SJSA1 (cell line): Measurements from ENCODE around the gene POFUT2. TPM values are rescaled to one million over a fixed set of nuclear protein-coding genes. Genes with fewer than 3 reads are reported as not detected.

Experiments
- DNase-seq, 2 experiments: peaks; one replicate each; pipeline ENCODE4 v3.0.0-alpha.2; 2015 to 2020; ENCODE audit warnings: low spot score in 2 of 2, low read depth in 1 of 2
- H3K27ac ChIP-seq: fragments of 250-450 bp; sonication (Bioruptor Pico); 2 replicates; pipeline ENCODE4 v1.5.1; 2020; ENCODE audit warnings: mild to moderate bottlenecking, moderate library complexity
- H3K27me3 ChIP-seq: fragments of 250-450 bp; sonication (Bioruptor Pico); replicated peaks from 2 replicates; pipeline ENCODE4 v1.5.1; 2020; ENCODE audit warnings: mild to moderate bottlenecking, moderate library complexity
- H3K36me3 ChIP-seq: fragments of 250-450 bp; sonication (Bioruptor Pico); 2 replicates; pipeline ENCODE4 v1.5.1; 2020; ENCODE audit warnings: mild to moderate bottlenecking
- H3K4me1 ChIP-seq: fragments of 250-450 bp; sonication (Bioruptor Pico); replicated peaks from 2 replicates; pipeline ENCODE4 v1.6.1; 2021; ENCODE audit warnings: mild to moderate bottlenecking
- H3K4me3 ChIP-seq: fragments of 250-450 bp; sonication (Bioruptor Pico); 2 replicates; pipeline ENCODE4 v1.5.1; 2020; ENCODE audit warnings: mild to moderate bottlenecking
- H3K9me3 ChIP-seq: fragments of 250-450 bp; sonication (Bioruptor Pico); replicated peaks from 2 replicates; pipeline ENCODE4 v1.5.1; 2020; ENCODE audit warnings: mild to moderate bottlenecking
- total RNA-seq: library from RNA; depleted of rRNA; stranded (reverse); fragments of >200 nt; shearing (Covaris generic); gene quantifications from 2 replicates; pipeline ENCODE4 v1.2.3, GENCODE V29; 2014

The POFUT2 gene
- total RNA-seq, 1 experiment from 2014 or later = 42.0 TPM

- no peak overlapping the region for H3K4me3 ChIP-seq
- H3K36me3 ChIP-seq = peaks cover 82% of the 10 kb centered on the region
- no peak overlapping the region for H3K27ac ChIP-seq
- peak in 1 of 2 experiments; percentile 45 for DNase-seq
- H3K9me3 ChIP-seq = peaks cover 7% of the 10 kb centered on the region; the same call in 1 of the 2 replicates
- H3K27me3 ChIP-seq = no peaks in the 10 kb centered on the region
- no peaks in the 10 kb centered on the region for H3K4me1 ChIP-seq
Measured at GRCh38 chr21:45270306-45270821, 17.3 kb downstream of the POFUT2 start.

- no peaks in the 10 kb centered on the region for H3K27me3 ChIP-seq
- H3K4me3 ChIP-seq = no peak overlapping the region
- no peaks in the 10 kb centered on the region for H3K4me1 ChIP-seq
- peaks cover 7% of the 10 kb centered on the region; the same call in 1 of the 2 replicates for H3K9me3 ChIP-seq
- no peak overlapping the region for H3K27ac ChIP-seq
- peaks cover 82% of the 10 kb centered on the region for H3K36me3 ChIP-seq
- DNase-seq = peak in 1 of 2 experiments; percentile 35
Measured at GRCh38 chr21:45269861-45270260, 17.8 kb downstream of the POFUT2 start.

- Histone ChIP-seq H3K4me3 (no peak overlapping the region), H3K27ac (no peak overlapping the region), H3K27me3 (no peaks in the 10 kb centered on the region), H3K4me1 (no peaks in the 10 kb centered on the region), H3K36me3 (peaks cover 73% of the 10 kb centered on the region), H3K9me3 (0 out of 2 replicates have a peak, but pooled peaks cover 4% of the 10 kb centered on the region)
- DNase-seq = no peak
Measured at GRCh38 chr21:45267390-45267760, 20.3 kb downstream of the POFUT2 start.

GRCh38 chr21:45266518-45267389 is 20.9 kb downstream of the POFUT2 start:
- Histone ChIP-seq H3K36me3 (peaks cover 70% of the 10 kb centered on the region), H3K4me1 (no peaks in the 10 kb centered on the region), H3K27ac (no peak overlapping the region), H3K9me3 (0 out of 2 replicates have a peak, but pooled peaks cover 1% of the 10 kb centered on the region), H3K4me3 (no peak overlapping the region), H3K27me3 (no peaks in the 10 kb centered on the region)
- DNase-seq = peak in 1 of 2 experiments; percentile 33

GRCh38 chr21:45265721-45266517 is 21.8 kb downstream of the POFUT2 start:
- Histone ChIP-seq H3K27ac (no peak overlapping the region), H3K27me3 (no peaks in the 10 kb centered on the region), H3K4me3 (no peak overlapping the region), H3K36me3 (peaks cover 62% of the 10 kb centered on the region), H3K4me1 (no peaks in the 10 kb centered on the region), H3K9me3 (no peaks in the 10 kb centered on the region)
- peak in 1 of 2 experiments; percentile 41 for DNase-seq

GRCh38 chr21:45264912-45265515 is 22.7 kb downstream of the POFUT2 start:
- peaks cover 53% of the 10 kb centered on the region for H3K36me3 ChIP-seq
- no peaks in the 10 kb centered on the region for H3K4me1 ChIP-seq
- H3K4me3 ChIP-seq = no peak overlapping the region
- no peaks in the 10 kb centered on the region for H3K27me3 ChIP-seq
- peak in 1 of 2 experiments; percentile 37 for DNase-seq
- no peak overlapping the region for H3K27ac ChIP-seq
- no peaks in the 10 kb centered on the region for H3K9me3 ChIP-seq

- H3K4me3 ChIP-seq = no peak overlapping the region
- H3K27ac ChIP-seq = no peak overlapping the region
- H3K36me3 ChIP-seq = peaks cover 48% of the 10 kb centered on the region
- DNase-seq = peak in 1 of 2 experiments; percentile 37
- H3K27me3 ChIP-seq = no peaks in the 10 kb centered on the region; the same call in 1 of the 2 replicates
- no peaks in the 10 kb centered on the region for H3K4me1 ChIP-seq
- no peaks in the 10 kb centered on the region for H3K9me3 ChIP-seq
Measured at GRCh38 chr21:45264146-45264911, 23.4 kb downstream of the POFUT2 start.

GRCh38 chr21:45263534-45263933 is 24.2 kb downstream of the POFUT2 start:
- Histone ChIP-seq H3K27me3 (peaks cover 7% of the 10 kb centered on the region), H3K36me3 (peaks cover 48% of the 10 kb centered on the region), H3K4me3 (no peak overlapping the region), H3K4me1 (no peaks in the 10 kb centered on the region), H3K9me3 (no peaks in the 10 kb centered on the region), H3K27ac (no peak overlapping the region)
- no peak for DNase-seq

- Histone ChIP-seq H3K9me3 (no peaks in the 10 kb centered on the region), H3K36me3 (peaks cover 46% of the 10 kb centered on the region)
- DNase-seq = no peak
Measured at GRCh38 chr21:45262616-45263015, 25.1 kb downstream of the POFUT2 start.

GRCh38 chr21:45262041-45262581 is 25.6 kb downstream of the POFUT2 start:
- Histone ChIP-seq H3K4me3 (no peak overlapping the region), H3K36me3 (peaks cover 40% of the 10 kb centered on the region), H3K27me3 (peaks cover 22% of the 10 kb centered on the region), H3K4me1 (no peaks in the 10 kb centered on the region), H3K27ac (no peak overlapping the region), H3K9me3 (no peaks in the 10 kb centered on the region)
- no peak for DNase-seq

More at GRCh38 chr21:45262616-45263015, 25.1 kb downstream of the POFUT2 start:
- H3K27me3 ChIP-seq = peaks cover 17% of the 10 kb centered on the region
- H3K4me1 ChIP-seq = no peaks in the 10 kb centered on the region
- H3K27ac ChIP-seq = no peak overlapping the region
- no peak overlapping the region for H3K4me3 ChIP-seq

GRCh38 chr21:45261093-45261492 is 26.6 kb downstream of the POFUT2 start:
- H3K4me3 ChIP-seq = no peak overlapping the region
- H3K36me3 ChIP-seq = peaks cover 32% of the 10 kb centered on the region
- H3K9me3 ChIP-seq = no peaks in the 10 kb centered on the region
- no peak for DNase-seq
- no peaks in the 10 kb centered on the region for H3K4me1 ChIP-seq
- H3K27me3 ChIP-seq = peaks cover 26% of the 10 kb centered on the region
- no peak overlapping the region for H3K27ac ChIP-seq

- no peaks in the 10 kb centered on the region for H3K4me1 ChIP-seq
- H3K36me3 ChIP-seq = peaks cover 24% of the 10 kb centered on the region
- H3K4me3 ChIP-seq = no peak overlapping the region
- no peaks in the 10 kb centered on the region for H3K9me3 ChIP-seq
- peaks cover 26% of the 10 kb centered on the region for H3K27me3 ChIP-seq
- no peak overlapping the region for H3K27ac ChIP-seq
- DNase-seq = no peak
Measured at GRCh38 chr21:45260191-45260825, 27.4 kb downstream of the POFUT2 start.
